Heart right ventricle (tissue), 16 donors: ENCODE data around the gene GNAT3. TPM values are rescaled to one million over a fixed set of nuclear protein-coding genes. Genes with fewer than 3 reads are reported as not detected.

Experiments used
- ATAC-seq, 8 donors: fragments of 200-7000 bp; cut with Tn5 transposase; one replicate each; pipeline ENCODE4 v1.9.1; 2020; ENCODE audit warnings: mild to moderate bottlenecking in 8 of 8, moderate library complexity in 8 of 8, moderate number of reproducible peaks in 1 of 8
- DNase-seq, 2 donors: peaks; one replicate each; pipeline ENCODE4 v3.0.0-alpha.2; 2020
- H3K27ac ChIP-seq, 10 donors: fragments of 200-600 bp; sonication (generic) in 2 of 10; one replicate each; pipeline versions ENCODE4 v1.5.0 to v1.8.0; 2020 to 2022; ENCODE audit warnings: mild to moderate bottlenecking in 3 of 10
- H3K27me3 ChIP-seq, 7 donors: fragments of 200-600 bp; one replicate each; pipeline ENCODE4 v1.8.0; 2021 to 2022; ENCODE audit warnings: mild to moderate bottlenecking in 2 of 7
- H3K36me3 ChIP-seq, 9 donors: fragments of 200-600 bp; sonication (generic) in 1 of 9; one replicate each; pipeline versions ENCODE4 v1.5.0 to v1.8.0; 2020 to 2022; ENCODE audit warnings: mild to moderate bottlenecking in 2 of 9
- H3K4me1 ChIP-seq, 9 donors: fragments of 200-600 bp; sonication (generic) in 1 of 9; one replicate each; pipeline versions ENCODE4 v1.5.0 to v1.8.0; 2020 to 2022; ENCODE audit warnings: mild to moderate bottlenecking in 4 of 9
- H3K4me3 ChIP-seq, 10 donors: fragments of 200-600 bp; sonication (generic) in 2 of 10; one replicate each; pipeline versions ENCODE4 v1.5.0 to v1.8.0; 2020 to 2022; ENCODE audit warnings: mild to moderate bottlenecking in 7 of 10, moderate library complexity in 2 of 10
- H3K9me3 ChIP-seq, 11 donors: fragments of 200-600 bp in 10 of 11; sonication (generic) in 2 of 11; one replicate each; pipeline versions ENCODE4 v1.5.0 to v1.8.0; 2013 to 2022; ENCODE audit warnings: mild to moderate bottlenecking in 2 of 11, control low read depth in 1 of 11, moderate library complexity in 1 of 11
- CTCF ChIP-seq, 9 donors: fragments of 200-600 bp; sonication (generic) in 2 of 9; IDR thresholded peaks; one replicate each; pipeline versions ENCODE4 v1.5.0 to v1.8.0; 2021 to 2022; ENCODE audit warnings: antibody characterized with exemption in 9 of 9, mild to moderate bottlenecking in 5 of 9, moderate library complexity in 1 of 9
- WGBS, 2 donors: extraction: QIAGEN DNeasy Blood & Tissue Kit; methylation state at CpG; one replicate each; pipeline ENCODE4 v1.1.7; 2013; ENCODE audit warnings: inconsistent platforms in 1 of 2; 5-methylcytosine and 5-hydroxymethylcytosine counted together
- intact Hi-C, 10 donors: fragments of 100-400 bp; cut with DNase I; formaldehyde crosslinking; loops; one replicate each; pipeline versions ENCODE4 v1.11.1 to v1.14.2; 2022
- polyA plus RNA-seq, 2 donors: library from polyadenylated mRNA; stranded (reverse); fragments of 200-250 nt; gene quantifications; one replicate each; pipeline ENCODE4 v1.2.3, GENCODE V29; 2013
- total RNA-seq, 10 donors: library from RNA; stranded (reverse); fragmentation: NEBNext Ultra II Directional in 3 of 10; extraction: Animal tissue kit (Norgen Biotek cat#: 25700) in 3 of 10; gene quantifications; one replicate each; pipeline versions ENCODE4 v1.2.1 to v1.2.4, GENCODE V29; 2021 to 2023
- donor health status: Arrhythmogenic right ventricular cardiomyopathy.
- donor health status: ischemic (EF 13 %, LVEDD 7.1; RV severe dilation, severe dysfunction).
- donor health status: healthy with polysubstance abuse.
- donor health status: DM: no; HTN: yes; CAD: no.
- donor health status: DM: no; HTN: no; CAD: no.
- donor health status: ischemic (EF 25% LVEDD 6.9; RV normal size, moderate dysfunction).
- donor health status: ischemic (EF 25% LVEDD 5.7; RV mildly dilated, moderate dysfunction).
- donor health status: healthy.
- donor health status: DM: yes; HTN: yes; CAD: no.
- donor health status: Ischemic cardiomyopathy.
- donor health status: ischemic (EF 35%, LVEDD 5.7; RV mildly dilated, moderate dysfunction).
- donor health status: nonischemic (EF 11% LVEDD 7.7; RV severe dilation, severe dysfunction).
- donor health status: DM: yes; HTN: yes; CAD: no.
- donor health status: PGD.
- donor health status: ischemic (EF 29% LVEDD 5.4; RV normal size, mild dysfunction).
- donor health status: nonischemic (EF 23%, LVEDD 6.1; RV moderate dilation, normal function).

GNAT3 gene
- total and polyA plus RNA-seq, 12 donors, result not detected

- no peak overlapping the region for H3K27ac ChIP-seq
- H3K27me3 ChIP-seq, result no peaks in the 10 kb centered on the region
- DNase-seq (no peak), ATAC-seq (no peak)
- H3K36me3 ChIP-seq, result no peaks in the 10 kb centered on the region
- intact Hi-C loops, result loop anchor here in 1 of 10 donors (5.0 to 10.0 kb wide), 2 partner anchors 133 to 186 kb away; no protein-coding TSS in a partner anchor
- no peak for TF ChIP-seq CTCF (IDR thresholded peaks at IDR 0.05)
- no peaks in the 10 kb centered on the region for H3K9me3 ChIP-seq
- H3K4me1 ChIP-seq, result peaks cover 0 to 46% (median 33%) of the 10 kb centered on the region in 9 donors
- WGBS, 2 donors, result 71 to 88% methylated on average over 3 of the region's 3 CpGs
- H3K4me3 ChIP-seq, result no peak overlapping the region
Measured at GRCh38 chr7:80468931-80469714, 42.7 kb downstream of the GNAT3 start.

GRCh38 chr7:80467069-80467468 lies 44.8 kb downstream of the GNAT3 start:
- Histone ChIP-seq H3K27me3 (no peaks in the 10 kb centered on the region), H3K27ac (peak overlapping the region in 7 of 10 donors; percentile 18 to 54 (median 32)), H3K4me3 (peak overlapping the region in 1 of 10 donors; percentile 0), H3K36me3 (no peaks in the 10 kb centered on the region), H3K9me3 (no peaks in the 10 kb centered on the region), H3K4me1 (peaks cover 0 to 30% (median 15%) of the 10 kb centered on the region in 9 donors)
- ATAC-seq, result peak in 7 of 8 donors; percentile 25 to 91 (median 81)
- TF ChIP-seq CTCF (IDR thresholded peaks at IDR 0.05), result no peak
- intact Hi-C loops, result loop anchor here in 1 of 10 donors (5.0 to 10.0 kb wide), 2 partner anchors 135 to 188 kb away; no protein-coding TSS in a partner anchor
- 34 to 49% methylated on average over 3 of the region's 3 CpGs for WGBS, 2 donors
- no peak for DNase-seq

- Histone ChIP-seq H3K4me3 (peak overlapping the region in 1 of 10 donors; percentile 0), H3K36me3 (no peaks in the 10 kb centered on the region), H3K27ac (peak overlapping the region in 7 of 10 donors; percentile 18 to 54 (median 32)), H3K27me3 (no peaks in the 10 kb centered on the region), H3K9me3 (no peaks in the 10 kb centered on the region), H3K4me1 (peaks cover 0 to 25% (median 11%) of the 10 kb centered on the region in 9 donors)
- ATAC-seq (peak in 5 of 8 donors; percentile 73 to 91 (median 81)), DNase-seq (no peak)
- TF ChIP-seq CTCF (IDR thresholded peaks at IDR 0.05), result no peak
- 46 to 70% methylated on average over 1 of the region's 1 CpG for WGBS, 2 donors
- intact Hi-C loops, result loop anchor here in 1 of 10 donors (5.0 to 10.0 kb wide), 2 partner anchors 136 to 188 kb away; no protein-coding TSS in a partner anchor
Measured at GRCh38 chr7:80466636-80467035, 45.2 kb downstream of the GNAT3 start.

GRCh38 chr7:80464211-80464610 lies 47.7 kb downstream of the GNAT3 start:
- Histone ChIP-seq H3K4me1 (peaks cover 0 to 26% (median 7%) of the 10 kb centered on the region in 9 donors), H3K27ac (no peak overlapping the region), H3K9me3 (no peaks in the 10 kb centered on the region), H3K27me3 (no peaks in the 10 kb centered on the region), H3K4me3 (no peak overlapping the region), H3K36me3 (no peaks in the 10 kb centered on the region)
- TF ChIP-seq CTCF (IDR thresholded peaks at IDR 0.05), result no peak
- no peak for DNase-seq
- intact Hi-C loops, result loop anchor here in 1 of 10 donors (10.0 kb wide), 1 partner anchor 191 kb away; no protein-coding TSS in a partner anchor
- no peak for ATAC-seq
